ENCODE results near the gene MTMR3. TPM values are rescaled to one million over a fixed set of nuclear protein-coding genes. Genes with fewer than 3 reads are reported as not detected.
A peak's percentile ranks its signal among the peaks of the same experiment; 100 is the strongest.

The MTMR3 gene
- total and polyA plus RNA-seq, 8 donors = 37.4 to 55.4 (median 44.9) TPM

- H3K4me1 ChIP-seq = peaks cover 10 to 29% of the 10 kb centered on the region in 2 donors
- TF ChIP-seq CTCF (IDR thresholded peaks at IDR 0.05) = peak in 1 of 2 donors; percentile 21
- ATAC-seq (peak; percentile 99), DNase-seq (peak; percentile 96 to 100 (median 99))
- peak within 1 kb of the TSS; percentile 71 to 93 for H3K4me3 ChIP-seq
- peaks cover 0 to 17% of the 10 kb centered on the region in 2 donors for H3K36me3 ChIP-seq
- no peaks in the 10 kb centered on the region for H3K9me3 ChIP-seq
- intact Hi-C loops (cut with DNase I) = no loop called here
- peak within 1 kb of the TSS; percentile 81 to 96 for H3K27ac ChIP-seq
- H3K27me3 ChIP-seq = no peaks in the 10 kb centered on the region
Measured at GRCh38 chr22:29837741-29838598, 45.0 kb upstream of the MTMR3 start, which contains the start of gene ASCC2. Gene ASCC2, minus strand, starts transcription at chr22:29838274. Its CDS starts 5,949 bp downstream, at chr22:29832325.

GRCh38 chr22:29838599-29838956 lies 44.4 kb upstream of the MTMR3 start:
- ATAC-seq = peak; percentile 2

GRCh38 chr22:29839039-29839438 lies 43.9 kb upstream of the MTMR3 start:
- Histone ChIP-seq H3K4me3 (no peak overlapping the region), H3K27me3 (no peaks in the 10 kb centered on the region), H3K9me3 (no peaks in the 10 kb centered on the region), H3K27ac (peak overlapping the region; percentile 81 to 96), H3K36me3 (peaks cover 0 to 6% of the 10 kb centered on the region in 2 donors), H3K4me1 (peaks cover 10 to 29% of the 10 kb centered on the region in 2 donors)
- intact Hi-C loops (cut with DNase I) = no loop called here
- DNase-seq (no peak), ATAC-seq (no peak)
- TF ChIP-seq CTCF (IDR thresholded peaks at IDR 0.05) = no peak

More at GRCh38 chr22:29838599-29838956, 44.4 kb upstream of the MTMR3 start:
- DNase-seq = no peak
- TF ChIP-seq CTCF (IDR thresholded peaks at IDR 0.05) = no peak
- peaks cover 10 to 29% of the 10 kb centered on the region in 2 donors for H3K4me1 ChIP-seq
- H3K27ac ChIP-seq = peak overlapping the region; percentile 81 to 96
- no peaks in the 10 kb centered on the region for H3K27me3 ChIP-seq
- peak overlapping the region; percentile 71 to 93 for H3K4me3 ChIP-seq
- intact Hi-C loops (cut with DNase I) = no loop called here
- peaks cover 0 to 11% of the 10 kb centered on the region in 2 donors for H3K36me3 ChIP-seq
- no peaks in the 10 kb centered on the region for H3K9me3 ChIP-seq

GRCh38 chr22:29840498-29840897 lies 42.5 kb upstream of the MTMR3 start:
- Histone ChIP-seq H3K4me3 (no peak overlapping the region), H3K4me1 (peaks cover 10 to 29% of the 10 kb centered on the region in 2 donors), H3K36me3 (no peaks in the 10 kb centered on the region), H3K27ac (no peak overlapping the region), H3K9me3 (no peaks in the 10 kb centered on the region), H3K27me3 (no peaks in the 10 kb centered on the region)
- no peak for DNase-seq
- no peak for ATAC-seq
- no peak for TF ChIP-seq CTCF (IDR thresholded peaks at IDR 0.05)
- intact Hi-C loops (cut with DNase I) = no loop called here

- H3K9me3 ChIP-seq = peaks cover 0 to 8% of the 10 kb centered on the region in 2 donors
- no peak for DNase-seq
- no peak overlapping the region for H3K4me3 ChIP-seq
- H3K36me3 ChIP-seq = no peaks in the 10 kb centered on the region
- H3K27me3 ChIP-seq = no peaks in the 10 kb centered on the region
- no peak for TF ChIP-seq CTCF (IDR thresholded peaks at IDR 0.05)
- ATAC-seq = no peak
- peak overlapping the region; percentile 31 to 60 for H3K27ac ChIP-seq
- peaks cover 9 to 15% of the 10 kb centered on the region in 2 donors for H3K4me1 ChIP-seq
- intact Hi-C loops (cut with DNase I) = no loop called here
Measured at GRCh38 chr22:29842172-29842571, 40.8 kb upstream of the MTMR3 start.

All from left lung (tissue), 10 donors.